WTC11 (cell line): ENCODE results near the gene SLC24A4. TPM values are rescaled to one million over a fixed set of nuclear protein-coding genes. Genes with fewer than 3 reads are reported as not detected.

ENCODE experiments used
- ATAC-seq: fragments of 200-7000 bp; cut with Tn5 transposase; 2 replicates; pipeline ENCODE4 v1.10.0; 2021; ENCODE audit warnings: mild to moderate bottlenecking, moderate library complexity
- CTCF ChIA-PET: fragments of 300-600 bp; sonication (Branson Sonifier 250); formaldehyde crosslinking; loops from one replicate; lab custom pipeline; 2021; ENCODE audit warnings: antibody characterized with exemption; lab: Charles Lee
- POLR2A ChIA-PET: fragments of 350-600 bp; sonication (Branson Sonifier 250); formaldehyde crosslinking; loops from one replicate; lab custom pipeline; 2021; ENCODE audit warnings: antibody characterized with exemption; lab: Charles Lee
- DNase-seq: peaks from one replicate; pipeline ENCODE4 v3.0.0; 2021; ENCODE audit warnings: low spot score
- H3K27ac Mint-ChIP-seq: 2 replicates; pipeline ENCODE4 v1.8.0; 2021; ENCODE audit warnings: mixed read lengths
- H3K27me3 Mint-ChIP-seq: 2 replicates; pipeline ENCODE4 v1.8.0; 2021; ENCODE audit warnings: low read depth, mild to moderate bottlenecking, moderate library complexity, mixed read lengths
- H3K36me3 Mint-ChIP-seq: 2 replicates; pipeline ENCODE4 v1.8.0; 2021; ENCODE audit warnings: mixed read lengths
- H3K4me1 Mint-ChIP-seq: 2 replicates; pipeline ENCODE4 v1.8.0; 2022; ENCODE audit warnings: mixed read lengths
- H3K4me3 Mint-ChIP-seq: 2 replicates; pipeline ENCODE4 v1.8.0; 2021; ENCODE audit warnings: mild to moderate bottlenecking, moderate library complexity, mixed read lengths
- H3K9me3 Mint-ChIP-seq: 2 replicates; pipeline ENCODE4 v1.8.0; 2021; ENCODE audit warnings: mixed read lengths
- CDX4 ChIP-seq: fragments of 250-450 bp; sonication (Bioruptor Pico); IDR thresholded peaks from 2 replicates; pipeline ENCODE4 v1.9.0; 2021; ENCODE audit warnings: moderate library complexity, mild to moderate bottlenecking, inconsistent platforms, borderline replicate concordance
- CREM ChIP-seq: sonication (generic); formaldehyde crosslinking; IDR thresholded peaks from 2 replicates; pipeline ENCODE4 v1.8.1; 2022; ENCODE audit warnings: mild to moderate bottlenecking, missing genetic modification reagents, moderate library complexity
- FOXP1 ChIP-seq: sonication (generic); formaldehyde crosslinking; IDR thresholded peaks from 2 replicates; pipeline ENCODE4 v1.8.0; 2022; ENCODE audit warnings: missing genetic modification reagents, mild to moderate bottlenecking, moderate library complexity, borderline replicate concordance
- HMGXB4 ChIP-seq: sonication (generic); formaldehyde crosslinking; IDR thresholded peaks from 2 replicates; pipeline ENCODE4 v1.8.1; 2023; ENCODE audit warnings: mild to moderate bottlenecking, moderate library complexity, missing genetic modification reagents
- IRF1 ChIP-seq: sonication (generic); formaldehyde crosslinking; IDR thresholded peaks from 2 replicates; pipeline ENCODE4 v1.8.0; 2023; ENCODE audit warnings: missing genetic modification reagents
- JUN ChIP-seq: sonication (generic); formaldehyde crosslinking; IDR thresholded peaks from 2 replicates; pipeline ENCODE4 v1.8.0; 2023; ENCODE audit warnings: mild to moderate bottlenecking, missing genetic modification reagents
- MAX ChIP-seq: sonication (generic); formaldehyde crosslinking; IDR thresholded peaks from 2 replicates; pipeline ENCODE4 v1.8.0; 2022; ENCODE audit warnings: mild to moderate bottlenecking, missing genetic modification reagents
- MXD4 ChIP-seq: fragments of 250-450 bp; sonication (Bioruptor Pico); IDR thresholded peaks from 2 replicates; pipeline ENCODE4 v1.8.0; 2021; ENCODE audit warnings: mild to moderate bottlenecking, moderate library complexity, borderline replicate concordance
- NR1H2 ChIP-seq: sonication (generic); formaldehyde crosslinking; IDR thresholded peaks from 2 replicates; pipeline ENCODE4 v1.9.0; 2021; ENCODE audit warnings: mild to moderate bottlenecking, moderate library complexity, missing genetic modification reagents
- NR2C2 ChIP-seq: sonication (generic); formaldehyde crosslinking; IDR thresholded peaks from 2 replicates; pipeline ENCODE4 v1.8.0; 2022; ENCODE audit warnings: mild to moderate bottlenecking, missing genetic modification reagents
- OVOL2 ChIP-seq: fragments of 250-450 bp; sonication (Bioruptor Pico); IDR thresholded peaks from 2 replicates; pipeline ENCODE4 v1.9.0; 2021; ENCODE audit warnings: mild to moderate bottlenecking, borderline replicate concordance
- PRRX2 ChIP-seq: fragments of 250-450 bp; sonication (Bioruptor Pico); IDR thresholded peaks from 2 replicates; pipeline ENCODE4 v1.8.0; 2021; ENCODE audit warnings: mild to moderate bottlenecking
- TEAD1 ChIP-seq: sonication (generic); formaldehyde crosslinking; IDR thresholded peaks from 2 replicates; pipeline ENCODE4 v1.8.0; 2022; ENCODE audit warnings: mild to moderate bottlenecking, missing genetic modification reagents
- USF1 ChIP-seq: sonication (generic); formaldehyde crosslinking; IDR thresholded peaks from 2 replicates; pipeline ENCODE4 v1.8.0; 2022; ENCODE audit warnings: mild to moderate bottlenecking, missing genetic modification reagents
- ZNF219 ChIP-seq: sonication (generic); formaldehyde crosslinking; IDR thresholded peaks from 2 replicates; pipeline ENCODE4 v1.8.0; 2023; ENCODE audit warnings: missing genetic modification reagents, mild to moderate bottlenecking, borderline replicate concordance
- ZNF416 ChIP-seq: fragments of 250-450 bp; sonication (Bioruptor Pico); IDR thresholded peaks from 2 replicates; pipeline ENCODE4 v1.9.0; 2021; ENCODE audit warnings: mild to moderate bottlenecking, inconsistent platforms
- ZNF532 ChIP-seq: fragments of 250-450 bp; sonication (Bioruptor Pico); IDR thresholded peaks from 2 replicates; pipeline ENCODE4 v1.9.0; 2021; ENCODE audit warnings: mild to moderate bottlenecking, borderline replicate concordance
- total RNA-seq: library from RNA; stranded (reverse); gene quantifications from 3 replicates; pipeline ENCODE4 v1.2.3, GENCODE V29; 2021

The SLC24A4 gene
- total RNA-seq, 1 experiment from 2014 or later: 0.90 TPM

- no peak for TF ChIP-seq USF1
- TF ChIP-seq CREM: no peak
Measured at GRCh38 chr14:92525322-92526095, 202.5 kb downstream of the SLC24A4 start (continued).

DNA sequence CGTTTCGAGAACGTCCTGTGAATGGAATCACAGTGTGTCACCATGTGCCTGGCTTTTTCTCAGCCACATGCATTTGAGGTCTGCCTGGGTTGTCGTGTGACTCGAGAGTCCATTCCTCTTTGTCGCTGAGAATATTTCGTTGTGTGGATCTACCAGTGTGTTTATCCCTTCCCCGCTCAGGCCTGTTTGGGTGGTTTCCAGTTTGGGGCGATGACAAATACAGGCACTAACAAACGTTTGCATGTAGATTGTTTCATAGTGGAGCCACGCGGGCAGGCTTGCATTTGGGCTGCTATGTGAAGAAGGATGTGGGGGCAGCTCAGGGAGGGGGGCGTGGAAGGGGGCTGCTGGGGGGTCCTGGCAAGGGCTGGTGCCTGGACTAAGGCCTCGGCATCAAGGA is 204.8 kb downstream of the SLC24A4 start:
- TF ChIP-seq ZNF532 (no peak), CDX4 (CRISPR knock-in tag) (no peak), MAX (no peak), TEAD1 (CRISPR knock-in tag) (no peak), HMGXB4 (no peak), JUN (CRISPR knock-in tag) (no peak), ZNF219 (no peak), ZNF416 (no peak)
- ATAC-seq: no peak
- Mint-ChIP-seq H3K36me3 (no peaks in the 10 kb centered on the region), H3K27ac (no peak overlapping the region), H3K4me3 (no peak overlapping the region), H3K4me1 (no peaks in the 10 kb centered on the region), H3K9me3 (no peaks in the 10 kb centered on the region), H3K27me3 (no peaks in the 10 kb centered on the region)
- DNase-seq: no peak
- POLR2A ChIA-PET: no interaction called here
- CTCF ChIA-PET: no interaction called here

GRCh38 chr14:92528486-92529100 is 205.6 kb downstream of the SLC24A4 start:
- Mint-ChIP-seq H3K27me3 (no peaks in the 10 kb centered on the region), H3K4me1 (no peaks in the 10 kb centered on the region), H3K4me3 (no peak overlapping the region), H3K27ac (no peak overlapping the region), H3K9me3 (no peaks in the 10 kb centered on the region), H3K36me3 (no peaks in the 10 kb centered on the region)
- TF ChIP-seq NR1H2 (CRISPR knock-in tag): no peak
- no peak for TF ChIP-seq FOXP1 (CRISPR knock-in tag)
- TF ChIP-seq NR2C2 (CRISPR knock-in tag): no peak
- no peak for TF ChIP-seq OVOL2
- TF ChIP-seq PRRX2 (CRISPR knock-in tag): no peak
- no peak for TF ChIP-seq IRF1
- no peak for TF ChIP-seq MXD4 (CRISPR knock-in tag)
- POLR2A ChIA-PET: no interaction called here
- ATAC-seq (no peak), DNase-seq (no peak)
- CTCF ChIA-PET: no interaction called here
